SU-DHL-6 (cell line): ENCODE data around the gene CEP97.

Experiments
- H2AFZ ChIP-seq: fragments of 200-600 bp; sonication (generic); 2 replicates; pipeline ENCODE4 v1.6.1; 2014; ENCODE audit warnings: low read depth, mild to moderate bottlenecking, moderate library complexity, mixed read lengths, antibody characterized with exemption, low read length; ENCODE audit not compliant: severe bottlenecking
- H3F3A ChIP-seq: fragments of 200-600 bp; shearing (Covaris generic); 2 replicates; pipeline ENCODE4 v1.6.0; 2016; ENCODE audit warnings: antibody characterized with exemption, mild to moderate bottlenecking; ENCODE audit not compliant: insufficient read depth
- H3K27ac ChIP-seq: fragments of 200-600 bp; sonication (generic); 2 replicates; pipeline ENCODE4 v1.5.1; 2016; ENCODE audit warnings: low read depth, mild to moderate bottlenecking, low read length, moderate library complexity, mixed read lengths
- H3K27me3 ChIP-seq: fragments of 200-600 bp; sonication (generic), shearing (Covaris generic); 2 replicates; pipeline ENCODE4 v1.6.0; 2014; ENCODE audit warnings: mild to moderate bottlenecking, low read length
- H3K36me3 ChIP-seq: fragments of 200-600 bp; sonication (generic); 2 replicates; pipeline ENCODE4 v1.6.1; 2014; ENCODE audit warnings: mild to moderate bottlenecking, low read length, mixed read lengths
- H3K4me2 ChIP-seq: fragments of 300-600, 200-600 bp; shearing (Covaris generic), sonication (generic); 2 replicates; pipeline ENCODE4 v1.6.0; 2014; ENCODE audit warnings: low read length, low read depth, mild to moderate bottlenecking; ENCODE audit not compliant: poor library complexity, severe bottlenecking
- H3K4me3 ChIP-seq: fragments of 200-600 bp; sonication (generic); 2 replicates; pipeline ENCODE4 v1.5.1; 2014; ENCODE audit warnings: antibody characterized with exemption, low read length, mild to moderate bottlenecking, mixed read lengths; ENCODE audit not compliant: insufficient read depth, poor library complexity, severe bottlenecking
- H3K79me2 ChIP-seq: fragments of 200-600 bp; sonication (generic); 2 replicates; pipeline ENCODE4 v1.6.1; 2014; ENCODE audit warnings: mild to moderate bottlenecking, low read length, moderate library complexity; ENCODE audit not compliant: insufficient read depth
- H3K9ac ChIP-seq: fragments of 200-600 bp; sonication (generic); 2 replicates; pipeline ENCODE4 v1.7.0; 2014; ENCODE audit warnings: mild to moderate bottlenecking, low read length
- H3K9me2 ChIP-seq: fragments of 200-600 bp; sonication (generic); replicated peaks from 2 replicates; pipeline ENCODE4 v1.6.1; 2014; ENCODE audit warnings: low read length; ENCODE audit not compliant: insufficient read depth
- H3K9me3 ChIP-seq: fragments of 200-600 bp; sonication (generic); 2 replicates; pipeline ENCODE4 v1.6.1; 2014; ENCODE audit warnings: low read length, mixed read lengths; ENCODE audit not compliant: insufficient read depth
- H4K20me1 ChIP-seq: fragments of 200-600 bp; sonication (generic); 2 replicates; pipeline ENCODE4 v1.6.1; 2014; ENCODE audit warnings: low read depth, mild to moderate bottlenecking, antibody characterized with exemption, low read length, moderate library complexity, mixed read lengths
- CTCF ChIP-seq: fragments of 200-600 bp; sonication (generic); IDR thresholded peaks from one replicate; pipeline ENCODE4 v1.5.1; 2017; ENCODE audit warnings: antibody characterized with exemption, mild to moderate bottlenecking, low read length, moderate library complexity; ENCODE audit not compliant: insufficient read depth, poor library complexity, severe bottlenecking
- EZH2phosphoT487 ChIP-seq: fragments of 200-600 bp; sonication (generic), shearing (Covaris generic); conservative IDR thresholded peaks from 2 replicates; pipeline ENCODE4 v1.6.1; 2018; ENCODE audit warnings: mild to moderate bottlenecking, antibody characterized with exemption, low read length, moderate library complexity, mixed read lengths

Gene CEP97

GRCh38 chr3:101680466-101680865, 43.9 kb upstream of the CEP97 start:
- Histone ChIP-seq H3F3A (peaks cover 61% of the 10 kb centered on the region), H3K4me2 (no peak overlapping the region), H3K4me3 (no peak overlapping the region), H3K9ac (no peak overlapping the region), H3K36me3 (peaks cover 44% of the 10 kb centered on the region), H3K9me3 (no peaks in the 10 kb centered on the region), H2AFZ (no peak overlapping the region), H3K27ac (no peak overlapping the region), H3K9me2 (no peaks in the 10 kb centered on the region), H4K20me1 (peaks cover 20% of the 10 kb centered on the region), H3K27me3 (no peaks in the 10 kb centered on the region), H3K79me2 (peaks cover 39% of the 10 kb centered on the region)
- no peak for TF ChIP-seq EZH2phosphoT487
- TF ChIP-seq CTCF: no peak

GRCh38 chr3:101685050-101685400, 39.4 kb upstream of the CEP97 start:
- no peaks in the 10 kb centered on the region for H3K27me3 ChIP-seq
- H3K4me3 ChIP-seq: peak overlapping the region; percentile 83
- no peaks in the 10 kb centered on the region for H3K9me3 ChIP-seq
- peaks cover 40% of the 10 kb centered on the region for H3K79me2 ChIP-seq
- H3K4me2 ChIP-seq: peak overlapping the region; percentile 90
- H4K20me1 ChIP-seq: peaks cover 16% of the 10 kb centered on the region
- no peak overlapping the region for H2AFZ ChIP-seq
- TF ChIP-seq CTCF: no peak
- TF ChIP-seq EZH2phosphoT487: no peak
- H3F3A ChIP-seq: peaks cover 76% of the 10 kb centered on the region
- peak overlapping the region; percentile 87 for H3K9ac ChIP-seq
- H3K27ac ChIP-seq: peak overlapping the region; percentile 72; the same call in 1 of the 2 replicates
- no peaks in the 10 kb centered on the region for H3K9me2 ChIP-seq
- H3K36me3 ChIP-seq: peaks cover 49% of the 10 kb centered on the region

- Histone ChIP-seq H3K4me2 (peak overlapping the region; percentile 90), H3K4me3 (peak overlapping the region; percentile 83), H3K27ac (peak overlapping the region; percentile 72), H3K79me2 (peaks cover 40% of the 10 kb centered on the region), H3F3A (peaks cover 70% of the 10 kb centered on the region), H3K9ac (peak overlapping the region; percentile 87), H3K9me3 (no peaks in the 10 kb centered on the region), H3K36me3 (peaks cover 42% of the 10 kb centered on the region), H2AFZ (peak overlapping the region; percentile 83), H3K27me3 (no peaks in the 10 kb centered on the region), H4K20me1 (peaks cover 16% of the 10 kb centered on the region), H3K9me2 (no peaks in the 10 kb centered on the region)
- TF ChIP-seq CTCF (no peak), EZH2phosphoT487 (no peak)
These were observed 38.5 kb upstream of the CEP97 start for GRCh38 chr3:101685870-101686307.
